NCI-H1105 treated with DMSO at 0.1 percent for 48 hours (cell line): ENCODE results near the gene DIRAS1.

Experiments used
- DNase-seq: peaks from one replicate; lab custom pipeline; 2025; lab: John Stamatoyannopoulos, UW

Gene DIRAS1

GRCh38 chr19:2720777-2721569 lies at the start of gene DIRAS1:
Gene DIRAS1 (minus strand): TSS chr19:2721372. CDS start chr19:2717806, 3,566 bp downstream.
- no peak for DNase-seq

- DNase-seq: no peak
These were observed 49.2 kb upstream of the DIRAS1 start for GRCh38 chr19:2770055-2771013.

GRCh38 chr19:2769218-2769617 lies 48.0 kb upstream of the DIRAS1 start:
- DNase-seq: no peak

- DNase-seq: no peak
These were observed 47.4 kb upstream of the DIRAS1 start for GRCh38 chr19:2768365-2769132.

- no peak for DNase-seq
These were observed 46.5 kb upstream of the DIRAS1 start for GRCh38 chr19:2767688-2768087.

GRCh38 chr19:2766594-2767372 lies 45.6 kb upstream of the DIRAS1 start:
- no peak for DNase-seq

GRCh38 chr19:2765376-2765775 lies 44.2 kb upstream of the DIRAS1 start:
- DNase-seq: no peak

- no peak for DNase-seq
These were observed 43.8 kb upstream of the DIRAS1 start for GRCh38 chr19:2764945-2765344.

GRCh38 chr19:2763687-2764086 lies 42.5 kb upstream of the DIRAS1 start:
- DNase-seq: no peak

GRCh38 chr19:2762783-2763496 lies 41.8 kb upstream of the DIRAS1 start:
- DNase-seq: no peak

- DNase-seq: no peak
These were observed 41.0 kb upstream of the DIRAS1 start for GRCh38 chr19:2761876-2762782.

- no peak for DNase-seq
These were observed 40.1 kb upstream of the DIRAS1 start for GRCh38 chr19:2761309-2761677.

GRCh38 chr19:2759965-2760364 lies 38.8 kb upstream of the DIRAS1 start:
- no peak for DNase-seq

- DNase-seq: no peak
These were observed 38.2 kb upstream of the DIRAS1 start for GRCh38 chr19:2759362-2759761.

- no peak for DNase-seq
These were observed 37.6 kb upstream of the DIRAS1 start for GRCh38 chr19:2758601-2759313.

- no peak for DNase-seq
These were observed 36.0 kb upstream of the DIRAS1 start for GRCh38 chr19:2756921-2757881.

- no peak for DNase-seq
These were observed 35.3 kb upstream of the DIRAS1 start for GRCh38 chr19:2756477-2756876.

- DNase-seq: no peak
These were observed 34.6 kb upstream of the DIRAS1 start for GRCh38 chr19:2755811-2756210.
